Measurements from ENCODE around the gene RGS2.

The RGS2 gene

GRCh38 chr1:192797143-192797542 lies 11.7 kb upstream of the RGS2 start:
- no peak for DNase-seq

GRCh38 chr1:192797891-192798290 lies 10.9 kb upstream of the RGS2 start:
- no peak for DNase-seq

- DNase-seq, result no peak
Observed at GRCh38 chr1:192801451-192801850, 7.4 kb upstream of the RGS2 start.

- no peak for DNase-seq
Observed at GRCh38 chr1:192802406-192802805, 6.4 kb upstream of the RGS2 start.

- no peak for DNase-seq
Observed at GRCh38 chr1:192803501-192803900, 5.3 kb upstream of the RGS2 start.

- DNase-seq, result peak in 1 of 2 donors; percentile 57
Observed at GRCh38 chr1:192805832-192806323, 3.0 kb upstream of the RGS2 start.

- no peak for DNase-seq
Observed at GRCh38 chr1:192807211-192808162, 1.4 kb upstream of the RGS2 start.

- peak in 1 of 2 donors; percentile 69 for DNase-seq
Observed at GRCh38 chr1:192808163-192808517, 699 bp upstream of the RGS2 start.

GRCh38 chr1:192809307-192810252 lies 741 bp downstream of the RGS2 start:
- DNase-seq, result peak; percentile 44 to 71

GRCh38 chr1:192810253-192810880 lies 1.5 kb downstream of the RGS2 start:
- DNase-seq, result peak; percentile 12 to 39

- DNase-seq, result no peak
Observed at GRCh38 chr1:192811006-192811405, 2.2 kb downstream of the RGS2 start.

GRCh38 chr1:192811594-192812239 lies 2.9 kb downstream of the RGS2 start:
- DNase-seq, result no peak

- no peak for DNase-seq
Observed at GRCh38 chr1:192812420-192813209, 3.8 kb downstream of the RGS2 start.

- no peak for DNase-seq
Observed at GRCh38 chr1:192814805-192815204, 6.0 kb downstream of the RGS2 start.

- DNase-seq, result no peak
Observed at GRCh38 chr1:192817246-192817645, 8.4 kb downstream of the RGS2 start.

- no peak for DNase-seq
Observed at GRCh38 chr1:192821296-192821695, 12.5 kb downstream of the RGS2 start.

GRCh38 chr1:192824511-192824910 lies 15.7 kb downstream of the RGS2 start:
- no peak for DNase-seq

GRCh38 chr1:192826791-192827546 lies 18.1 kb downstream of the RGS2 start:
- no peak for DNase-seq

- no peak for DNase-seq
Observed at GRCh38 chr1:192830595-192831246, 21.9 kb downstream of the RGS2 start.

- no peak for DNase-seq
Observed at GRCh38 chr1:192831706-192832355, 23.0 kb downstream of the RGS2 start.
